ENCODE data around the gene ITGA2B.

DNA sequence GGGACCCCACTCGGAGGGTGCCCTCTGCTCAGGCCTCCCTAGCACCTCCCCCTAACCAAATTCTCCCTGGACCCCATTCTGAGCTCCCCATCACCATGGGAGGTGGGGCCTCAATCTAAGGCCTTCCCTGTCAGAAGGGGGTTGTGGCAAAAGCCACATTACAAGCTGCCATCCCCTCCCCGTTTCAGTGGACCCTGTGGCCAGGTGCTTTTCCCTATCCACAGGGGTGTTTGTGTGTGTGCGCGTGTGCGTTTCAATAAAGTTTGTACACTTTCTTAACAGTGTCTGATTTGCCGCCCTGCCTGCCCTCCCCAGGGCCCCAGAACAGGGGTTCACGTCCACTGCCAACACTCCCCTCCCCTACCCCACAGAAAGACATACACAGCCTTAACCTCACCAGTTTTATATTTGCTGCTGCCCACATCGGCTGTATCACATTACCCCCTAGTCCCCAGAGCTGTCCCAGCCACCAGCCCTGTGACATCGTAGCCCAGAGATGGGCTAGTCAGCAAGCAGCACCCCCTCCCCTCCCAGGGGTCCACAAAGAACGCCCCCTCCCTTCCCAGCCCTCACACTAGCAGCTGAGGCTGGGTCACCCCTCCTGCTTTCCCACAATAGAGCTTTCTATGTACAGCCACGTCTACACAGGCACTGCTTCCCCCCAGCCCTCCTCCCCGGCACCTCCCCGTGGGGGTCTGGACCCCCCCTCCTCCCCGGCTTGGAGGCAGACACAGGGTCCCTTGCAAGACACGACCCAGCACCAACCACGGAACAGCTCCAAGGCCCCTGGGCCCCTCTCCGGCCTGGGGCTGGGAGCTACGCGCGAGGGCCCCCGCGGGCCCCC, 36.4 kb downstream of the ITGA2B start:
- TF ChIP-seq EZH2 (IDR thresholded peaks at IDR 0.05; ENCODE audit: borderline replicate concordance) (no peak), CTCF (IDR thresholded peaks at IDR 0.05; ENCODE audit: poor library complexity) (no peak), EZH2phosphoT487 (IDR thresholded peaks at IDR 0.05; ENCODE audit: low read depth, severe bottlenecking, unreplicated experiment) (no peak)

Data from hepatocyte (in vitro differentiated cells).